Osteoblast (primary cell): ENCODE measurements around the gene ZNF354C. TPM values are rescaled to one million over a fixed set of nuclear protein-coding genes. Genes with fewer than 3 reads are reported as not detected.

Experiments used
- DNase-seq: peaks from one replicate; pipeline ENCODE4 v3.0.0; 2011; ENCODE audit warnings: low spot score, mixed read lengths; ENCODE audit not compliant: insufficient read length; ENCODE audit errors: missing footprints
- H2AFZ ChIP-seq: 2 replicates; pipeline ENCODE4 v1.6.0; 2011; ENCODE audit warnings: mild to moderate bottlenecking, low read length
- H3K27ac ChIP-seq: 2 replicates; pipeline ENCODE4 v1.5.1; 2011; ENCODE audit warnings: mild to moderate bottlenecking, low read depth, low read length, moderate library complexity
- H3K27me3 ChIP-seq: 2 replicates; pipeline ENCODE4 v1.6.0; 2012; ENCODE audit warnings: mild to moderate bottlenecking, control low read depth, inconsistent platforms, low read length, moderate library complexity; ENCODE audit not compliant: insufficient read depth
- H3K36me3 ChIP-seq: 2 replicates; pipeline ENCODE4 v1.5.1; 2011; ENCODE audit warnings: mild to moderate bottlenecking, low read length, control low read depth, moderate library complexity; ENCODE audit not compliant: insufficient read depth
- H3K4me1 ChIP-seq: 2 replicates; pipeline ENCODE4 v1.5.1; 2011; ENCODE audit warnings: mild to moderate bottlenecking, low read length, control low read depth, moderate library complexity; ENCODE audit not compliant: insufficient read depth
- H3K4me2 ChIP-seq: 2 replicates; pipeline ENCODE4 v1.6.0; 2011; ENCODE audit warnings: mild to moderate bottlenecking, low read length; ENCODE audit not compliant: insufficient read depth
- H3K4me3 ChIP-seq: fragments of 200-600 bp; sonication (generic); 3 replicates; pipeline ENCODE4 v1.5.1; 2012; ENCODE audit warnings: mild to moderate bottlenecking, low read length, inconsistent platforms; ENCODE audit not compliant: insufficient read depth
- H3K79me2 ChIP-seq: 2 replicates; pipeline ENCODE4 v1.6.0; 2012; ENCODE audit warnings: mild to moderate bottlenecking, low read length, control low read depth, inconsistent platforms; ENCODE audit not compliant: insufficient read depth
- H3K9me3 ChIP-seq: 2 replicates; pipeline ENCODE4 v1.5.1; 2011; ENCODE audit warnings: low read depth, low read length, control low read depth
- H4K20me1 ChIP-seq: 2 replicates; pipeline ENCODE4 v1.6.0; 2012; ENCODE audit warnings: mild to moderate bottlenecking, low read length, control low read depth; ENCODE audit not compliant: insufficient read depth
- CTCF ChIP-seq: IDR thresholded peaks from 2 replicates; pipeline ENCODE4 v1.5.1; 2011; ENCODE audit warnings: mild to moderate bottlenecking, low read depth, low read length, moderate library complexity; ENCODE audit errors: extremely low read depth
- total RNA-seq: library from RNA; depleted of rRNA; stranded (reverse); fragments of >200 nt; gene quantifications from 2 replicates; pipeline ENCODE4 v1.2.3, GENCODE V29; 2012

Gene ZNF354C
- total RNA-seq, 1 donor, result 7.6 TPM

- DNase-seq, result peak; percentile 13
- Histone ChIP-seq H3K27me3 (no peaks in the 10 kb centered on the region), H3K79me2 (no peaks in the 10 kb centered on the region), H3K27ac (no peak overlapping the region), H3K4me2 (no peak overlapping the region), H3K4me3 (no peak overlapping the region), H4K20me1 (no peaks in the 10 kb centered on the region), H3K9me3 (no peaks in the 10 kb centered on the region), H3K4me1 (no peaks in the 10 kb centered on the region), H2AFZ (no peak overlapping the region), H3K36me3 (peaks cover 34% of the 10 kb centered on the region)
- no peak for TF ChIP-seq CTCF
These were observed 51.4 kb downstream of the ZNF354C start for GRCh38 chr5:179111267-179112207.

GRCh38 chr5:179112469-179113142 lies 52.4 kb downstream of the ZNF354C start:
- Histone ChIP-seq H3K27ac (no peak overlapping the region), H3K27me3 (no peaks in the 10 kb centered on the region), H3K36me3 (peaks cover 35% of the 10 kb centered on the region), H2AFZ (no peak overlapping the region), H3K4me2 (no peak overlapping the region), H3K4me3 (no peak overlapping the region), H3K79me2 (no peaks in the 10 kb centered on the region), H3K9me3 (no peaks in the 10 kb centered on the region), H4K20me1 (no peaks in the 10 kb centered on the region), H3K4me1 (no peaks in the 10 kb centered on the region)
- TF ChIP-seq CTCF, result no peak
- DNase-seq, result peak; percentile 32

GRCh38 chr5:179113143-179113530 lies 53.0 kb downstream of the ZNF354C start:
- H3K4me1 ChIP-seq, result no peaks in the 10 kb centered on the region
- no peak for DNase-seq
- H3K4me3 ChIP-seq, result no peak overlapping the region
- H3K27ac ChIP-seq, result no peak overlapping the region
- no peaks in the 10 kb centered on the region for H3K9me3 ChIP-seq
- H3K36me3 ChIP-seq, result peaks cover 39% of the 10 kb centered on the region
- H4K20me1 ChIP-seq, result no peaks in the 10 kb centered on the region
- no peaks in the 10 kb centered on the region for H3K79me2 ChIP-seq
- no peak overlapping the region for H2AFZ ChIP-seq
- no peaks in the 10 kb centered on the region for H3K27me3 ChIP-seq
- TF ChIP-seq CTCF, result no peak
- no peak overlapping the region for H3K4me2 ChIP-seq
